ENCODE measurements around the gene PLXNA2.

The PLXNA2 gene

DNA sequence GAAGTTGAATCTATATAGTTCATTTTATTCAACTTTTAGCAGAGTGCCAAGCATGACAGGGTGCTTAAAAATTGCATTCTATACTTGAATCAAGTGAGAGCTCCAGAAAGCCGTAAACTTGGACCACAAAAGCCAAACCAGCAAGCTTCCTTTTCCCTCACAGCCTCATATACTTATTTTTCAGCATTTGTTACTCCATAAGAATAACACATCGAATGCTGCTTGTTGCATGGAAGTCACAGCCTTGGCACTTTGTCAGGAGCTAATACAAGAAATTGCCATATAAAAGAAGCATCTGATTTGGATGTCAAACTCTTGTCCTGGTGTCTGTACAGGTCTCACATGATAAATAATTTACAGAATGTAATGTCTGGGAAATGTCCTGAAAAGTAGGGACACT is 87.4 kb downstream of the PLXNA2 start:
- no peak for ATAC-seq (ENCODE audit: low read depth)
- TF ChIP-seq, protein P1, sequence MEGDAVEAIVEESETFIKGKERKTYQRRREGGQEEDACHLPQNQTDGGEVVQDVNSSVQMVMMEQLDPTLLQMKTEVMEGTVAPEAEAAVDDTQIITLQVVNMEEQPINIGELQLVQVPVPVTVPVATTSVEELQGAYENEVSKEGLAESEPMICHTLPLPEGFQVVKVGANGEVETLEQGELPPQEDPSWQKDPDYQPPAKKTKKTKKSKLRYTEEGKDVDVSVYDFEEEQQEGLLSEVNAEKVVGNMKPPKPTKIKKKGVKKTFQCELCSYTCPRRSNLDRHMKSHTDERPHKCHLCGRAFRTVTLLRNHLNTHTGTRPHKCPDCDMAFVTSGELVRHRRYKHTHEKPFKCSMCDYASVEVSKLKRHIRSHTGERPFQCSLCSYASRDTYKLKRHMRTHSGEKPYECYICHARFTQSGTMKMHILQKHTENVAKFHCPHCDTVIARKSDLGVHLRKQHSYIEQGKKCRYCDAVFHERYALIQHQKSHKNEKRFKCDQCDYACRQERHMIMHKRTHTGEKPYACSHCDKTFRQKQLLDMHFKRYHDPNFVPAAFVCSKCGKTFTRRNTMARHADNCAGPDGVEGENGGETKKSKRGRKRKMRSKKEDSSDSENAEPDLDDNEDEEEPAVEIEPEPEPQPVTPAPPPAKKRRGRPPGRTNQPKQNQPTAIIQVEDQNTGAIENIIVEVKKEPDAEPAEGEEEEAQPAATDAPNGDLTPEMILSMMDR (IDR thresholded peaks at IDR 0.05; ENCODE audit: poor library complexity, severe bottlenecking) = no peak

DNA sequence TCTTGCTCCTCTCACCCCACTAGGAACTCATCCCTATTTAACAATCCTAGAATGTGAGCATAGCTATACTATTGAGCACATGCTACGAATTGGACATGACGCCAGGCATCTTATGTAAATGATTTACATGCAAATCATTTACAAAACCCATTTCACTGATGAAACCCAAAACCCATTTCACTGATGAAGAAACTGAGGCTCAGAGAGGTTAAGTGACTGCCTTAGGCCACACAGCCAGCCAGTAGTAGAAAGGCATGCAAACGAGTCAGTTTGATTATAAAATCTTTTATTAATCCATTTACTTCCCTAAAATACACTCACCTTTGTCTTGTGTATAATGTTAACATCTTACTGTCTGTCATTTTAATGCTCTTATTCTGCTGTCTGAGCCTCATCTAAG is 87.9 kb downstream of the PLXNA2 start:
- no peak overlapping the region for H3K27ac ChIP-seq (ENCODE audit: poor library complexity, severe bottlenecking)
- H3K4me3 ChIP-seq (ENCODE audit: severe bottlenecking) = no peak overlapping the region
- H3K36me3 ChIP-seq (ENCODE audit: low read depth) = no peaks in the 10 kb centered on the region
- H3K9me3 ChIP-seq (ENCODE audit: severe bottlenecking) = no peaks in the 10 kb centered on the region
- DNase-seq (ENCODE audit: low spot score) (no peak), ATAC-seq (ENCODE audit: low read depth) (no peak)
- no peaks in the 10 kb centered on the region for H3K4me1 ChIP-seq (ENCODE audit: insufficient read depth, poor library complexity, severe bottlenecking)
- TF ChIP-seq, protein P1 (IDR thresholded peaks at IDR 0.05; ENCODE audit: poor library complexity, severe bottlenecking) = no peak
- H3K27me3 ChIP-seq (ENCODE audit: insufficient read depth, poor library complexity, severe bottlenecking) = no peaks in the 10 kb centered on the region

More for the DNA sequence above, 87.4 kb downstream of the PLXNA2 start:
- Histone ChIP-seq H3K4me1 (ENCODE audit: insufficient read depth, poor library complexity, severe bottlenecking) (no peaks in the 10 kb centered on the region), H3K27ac (ENCODE audit: poor library complexity, severe bottlenecking) (no peak overlapping the region), H3K27me3 (ENCODE audit: insufficient read depth, poor library complexity, severe bottlenecking) (no peaks in the 10 kb centered on the region), H3K4me3 (ENCODE audit: severe bottlenecking) (no peak overlapping the region), H3K36me3 (ENCODE audit: low read depth) (no peaks in the 10 kb centered on the region), H3K9me3 (ENCODE audit: severe bottlenecking) (no peaks in the 10 kb centered on the region)
- no peak for DNase-seq (ENCODE audit: low spot score)

DNA sequence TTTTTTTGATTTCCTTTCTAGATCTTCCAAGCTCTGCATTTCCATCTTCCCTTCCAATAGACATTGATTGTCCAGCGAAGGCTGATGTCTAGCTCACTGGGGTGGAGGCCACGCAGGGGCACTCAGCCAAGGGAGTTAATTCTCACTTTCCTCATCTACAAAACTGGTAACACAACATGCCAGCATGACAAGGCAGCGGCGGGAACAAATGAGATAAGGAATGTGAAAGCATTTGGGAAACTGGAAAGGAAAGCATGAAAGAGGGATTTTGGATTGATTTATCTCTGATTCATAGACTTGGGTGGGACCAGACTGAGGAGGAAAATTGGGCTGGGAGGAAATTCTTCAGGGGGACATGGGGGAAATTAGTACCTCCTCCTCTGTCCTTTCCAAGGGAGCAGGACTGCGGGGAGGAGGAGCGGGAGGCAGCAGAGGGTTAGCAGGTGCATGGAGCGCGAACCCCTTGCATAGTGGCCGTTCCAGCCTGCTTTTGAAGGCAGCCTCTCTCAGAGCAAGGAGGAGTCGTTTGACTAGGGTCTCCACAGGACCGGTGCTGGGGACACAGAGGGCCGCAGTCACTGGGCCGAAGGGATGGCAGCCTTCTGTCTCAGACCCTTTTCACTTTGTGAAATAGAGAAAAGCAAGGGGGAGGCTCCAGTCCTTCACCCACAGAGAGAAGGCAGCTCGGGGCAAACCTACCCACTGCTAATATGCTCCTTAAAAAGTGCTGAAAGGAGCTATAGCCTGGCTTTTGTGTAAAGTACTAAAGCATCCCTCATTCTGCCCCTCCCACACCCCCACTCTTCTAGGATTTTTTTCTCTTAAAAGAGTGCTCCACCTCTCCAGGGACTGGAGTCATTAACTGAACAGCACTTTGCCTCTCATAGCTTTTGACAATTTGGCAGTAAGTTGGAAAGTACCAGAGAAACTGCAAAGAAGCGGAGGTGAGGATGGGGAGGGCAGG is 89.2 kb downstream of the PLXNA2 start:
- no peaks in the 10 kb centered on the region for H3K36me3 ChIP-seq (ENCODE audit: low read depth)
- no peaks in the 10 kb centered on the region for H3K9me3 ChIP-seq (ENCODE audit: severe bottlenecking)
- ATAC-seq (ENCODE audit: low read depth) (no peak), DNase-seq (ENCODE audit: low spot score) (no peak)
- TF ChIP-seq, protein P1 (IDR thresholded peaks at IDR 0.05; ENCODE audit: poor library complexity, severe bottlenecking) = no peak
- no peak overlapping the region for H3K27ac ChIP-seq (ENCODE audit: poor library complexity, severe bottlenecking)
- H3K4me3 ChIP-seq (ENCODE audit: severe bottlenecking) = no peak overlapping the region
- H3K4me1 ChIP-seq (ENCODE audit: insufficient read depth, poor library complexity, severe bottlenecking) = no peaks in the 10 kb centered on the region
- no peaks in the 10 kb centered on the region for H3K27me3 ChIP-seq (ENCODE audit: insufficient read depth, poor library complexity, severe bottlenecking)

DNA sequence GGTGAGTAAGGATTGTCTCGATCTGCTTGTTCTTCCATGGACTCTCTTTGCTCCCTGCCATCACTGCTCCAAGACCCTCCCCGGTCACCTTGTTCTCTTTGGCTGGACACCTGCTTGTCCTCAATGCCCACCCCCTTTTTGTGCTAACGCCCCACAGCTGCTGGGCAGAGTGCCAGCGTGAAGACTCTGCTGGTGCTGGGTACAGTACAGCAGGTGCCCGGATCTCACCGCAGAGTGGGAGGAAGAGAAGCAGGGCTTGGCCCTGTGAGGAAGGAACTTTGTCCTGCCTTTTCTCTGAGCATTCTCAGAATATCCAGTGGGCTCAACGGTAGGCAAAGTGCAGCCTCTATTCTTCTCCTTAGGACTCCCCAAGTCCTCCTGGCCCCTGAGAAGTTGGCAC is 90.1 kb downstream of the PLXNA2 start:
- Histone ChIP-seq H3K36me3 (ENCODE audit: low read depth) (no peaks in the 10 kb centered on the region), H3K4me1 (ENCODE audit: insufficient read depth, poor library complexity, severe bottlenecking) (no peaks in the 10 kb centered on the region), H3K4me3 (ENCODE audit: severe bottlenecking) (no peak overlapping the region), H3K9me3 (ENCODE audit: severe bottlenecking) (no peaks in the 10 kb centered on the region), H3K27me3 (ENCODE audit: insufficient read depth, poor library complexity, severe bottlenecking) (no peaks in the 10 kb centered on the region), H3K27ac (ENCODE audit: poor library complexity, severe bottlenecking) (no peak overlapping the region)
- ATAC-seq (ENCODE audit: low read depth) (no peak), DNase-seq (ENCODE audit: low spot score) (no peak)
- TF ChIP-seq, protein P1 (IDR thresholded peaks at IDR 0.05; ENCODE audit: poor library complexity, severe bottlenecking) = no peak

DNA sequence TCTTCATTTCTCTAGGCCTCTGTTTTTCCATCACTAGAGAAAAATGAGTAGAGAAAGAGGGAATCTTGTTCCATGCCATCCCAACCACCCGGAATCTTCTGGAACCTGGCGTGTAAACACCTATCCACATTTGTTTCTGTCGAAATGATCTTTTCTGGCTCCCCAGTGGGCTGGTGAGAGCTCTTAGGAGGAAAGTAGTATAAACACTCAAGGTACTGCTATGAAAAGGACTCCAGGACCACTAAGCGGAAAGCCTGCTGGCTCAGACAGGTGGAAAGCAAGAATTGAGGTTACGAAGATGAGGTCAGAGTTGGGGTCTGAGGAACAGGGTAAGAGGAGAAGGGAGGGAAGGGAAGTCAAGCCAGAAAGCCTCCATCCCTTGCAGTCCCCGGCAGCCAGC is 90.8 kb downstream of the PLXNA2 start:
- H3K27ac ChIP-seq (ENCODE audit: poor library complexity, severe bottlenecking) = no peak overlapping the region
- no peaks in the 10 kb centered on the region for H3K4me1 ChIP-seq (ENCODE audit: insufficient read depth, poor library complexity, severe bottlenecking)
- TF ChIP-seq, protein P1 (IDR thresholded peaks at IDR 0.05; ENCODE audit: poor library complexity, severe bottlenecking) = no peak
- H3K4me3 ChIP-seq (ENCODE audit: severe bottlenecking) = no peak overlapping the region
- ATAC-seq (ENCODE audit: low read depth) (no peak), DNase-seq (ENCODE audit: low spot score) (no peak)
- H3K27me3 ChIP-seq (ENCODE audit: insufficient read depth, poor library complexity, severe bottlenecking) = no peaks in the 10 kb centered on the region
- H3K36me3 ChIP-seq (ENCODE audit: low read depth) = no peaks in the 10 kb centered on the region
- H3K9me3 ChIP-seq (ENCODE audit: severe bottlenecking) = no peaks in the 10 kb centered on the region
